HepG2 (cell line): ENCODE results near the gene HDDC2. TPM values are rescaled to one million over a fixed set of nuclear protein-coding genes. Genes with fewer than 3 reads are reported as not detected.

ENCODE experiments used
- ATAC-seq: fragments of 200-7000 bp; cut with Tn5 transposase; 3 replicates; pipeline ENCODE4 v1.9.1; 2020; ENCODE audit warnings: mild to moderate bottlenecking, moderate library complexity
- BruUV-seq: library from RNA; stranded (reverse); fragments of 400-500 nt; replicated peaks from 2 replicates; lab custom pipeline; 2021; lab: Mats Ljungman, UMichigan
- CTCF ChIA-PET: fragments of 300-600 bp; formaldehyde crosslinking; extraction: SDS; loops from one replicate; lab custom pipeline; 2021; ENCODE audit warnings: low total read pairs, inconsistent platforms, low intra/inter-chr PET ratio; lab: Yijun Ruan, JAX
- POLR2A ChIA-PET: fragments of 350-600 bp; sonication (Branson Sonifier 250); formaldehyde crosslinking; loops from one replicate; lab custom pipeline; 2020; ENCODE audit warnings: antibody characterized with exemption, inconsistent platforms; lab: Yijun Ruan, JAX
- DNase-seq: peaks from one replicate; pipeline ENCODE4 v3.0.0-alpha.2; 2015; ENCODE audit warnings: low spot score
- FAIRE-seq: peaks from 3 replicates; lab custom pipeline; 2011; peaks lifted over from hg19 to GRCh38; lab: Jason Lieb, UNC
- H2AFZ ChIP-seq: one replicate; pipeline ENCODE4 v1.6.1; 2011; ENCODE audit warnings: low read length, inconsistent platforms
- H3K27ac ChIP-seq: fragments of 300-600 bp; 3 replicates; pipeline ENCODE4 v1.8.0; 2011; ENCODE audit warnings: mixed run types, mild to moderate bottlenecking, mixed read lengths, low read length, inconsistent platforms; ENCODE audit not compliant: insufficient read depth; ENCODE audit errors: extremely low read length
- H3K27me3 ChIP-seq, 2 experiments: fragments of 200-600 bp in 1 of 2; 2 replicates in 1 of 2; 3 replicates in 1 of 2; pipeline versions ENCODE4 v1.6.0 to v1.8.0; 2011; ENCODE audit warnings: low read length in 2 of 2, mild to moderate bottlenecking in 2 of 2, moderate library complexity in 2 of 2, inconsistent platforms in 1 of 2; ENCODE audit not compliant: insufficient read depth in 2 of 2, control insufficient read depth in 1 of 2
- H3K36me3 ChIP-seq, 2 experiments: fragments of 200-600 bp in 1 of 2; replicated peaks in 1 of 2; 2 replicates in 1 of 2; 3 replicates in 1 of 2; pipeline versions ENCODE4 v1.5.1 to v1.8.0; 2011; ENCODE audit warnings: low read length in 2 of 2, inconsistent platforms in 1 of 2; ENCODE audit not compliant: insufficient read depth in 2 of 2, control insufficient read depth in 1 of 2
- H3K4me1 ChIP-seq: 2 replicates; pipeline ENCODE4 v1.5.1; 2012; ENCODE audit warnings: low read length, inconsistent platforms; ENCODE audit not compliant: insufficient read depth
- H3K4me2 ChIP-seq: 2 replicates; pipeline ENCODE4 v1.6.0; 2011; ENCODE audit warnings: low read depth, low read length, inconsistent platforms
- H3K4me3 ChIP-seq, 3 experiments: fragments of 200-600 bp in 1 of 3; sonication (generic), shearing (Covaris generic) in 1 of 3; replicated peaks in 1 of 3; 2 replicates each; pipeline ENCODE4 v1.5.1; 2011 to 2016; ENCODE audit warnings: low read length in 3 of 3, inconsistent platforms in 2 of 3, low read depth in 2 of 3, mild to moderate bottlenecking in 2 of 3, control low read depth in 1 of 3, mixed read lengths in 1 of 3; ENCODE audit not compliant: insufficient read depth in 1 of 3
- H3K79me2 ChIP-seq: one replicate; pipeline ENCODE4 v1.6.1; 2011; ENCODE audit warnings: low read length, inconsistent platforms; ENCODE audit not compliant: insufficient read depth
- H3K9ac ChIP-seq: 2 replicates; pipeline ENCODE4 v1.6.0; 2011; ENCODE audit warnings: mild to moderate bottlenecking, low read depth, low read length, inconsistent platforms; ENCODE audit not compliant: insufficient read depth
- H3K9me3 ChIP-seq: 2 replicates; pipeline ENCODE4 v1.5.1; 2012; ENCODE audit warnings: mild to moderate bottlenecking, low read length
- H4K20me1 ChIP-seq: 2 replicates; pipeline ENCODE4 v1.6.0; 2011; ENCODE audit warnings: inconsistent platforms, mild to moderate bottlenecking, low read length, moderate library complexity; ENCODE audit not compliant: insufficient read depth
- AHR ChIP-seq: IDR thresholded peaks from 2 replicates; pipeline ENCODE4 v1.6.1; 2018; ENCODE audit warnings: missing genetic modification reagents, missing compliant biosample characterization
- CCDC6 ChIP-seq: sonication (generic); formaldehyde crosslinking; IDR thresholded peaks from 2 replicates; pipeline ENCODE4 v1.8.1; 2022; ENCODE audit warnings: mild to moderate bottlenecking, missing genetic modification reagents, moderate library complexity
- DNMT3B ChIP-seq: conservative IDR thresholded peaks from 2 replicates; pipeline ENCODE4 v1.6.1; 2016; ENCODE audit warnings: missing biosample characterization, control low read depth
- EZH2 ChIP-seq: conservative IDR thresholded peaks from 2 replicates; pipeline ENCODE4 v1.6.1; 2012; ENCODE audit warnings: mild to moderate bottlenecking, low read depth, low read length, moderate library complexity
- FOXA1 ChIP-seq, 2 experiments: fragments of 450-650 bp in 1 of 2; sonication (generic) in 1 of 2; formaldehyde crosslinking in 1 of 2; IDR thresholded peaks; 2 replicates each; pipeline versions ENCODE4 v1.4.0 to v1.6.1; 2016 to 2020; ENCODE audit warnings: missing genetic modification reagents in 1 of 2
- FOXJ3 ChIP-seq: sonication (generic); formaldehyde crosslinking; IDR thresholded peaks from 2 replicates; pipeline ENCODE4 v1.4.0; 2020; ENCODE audit warnings: missing genetic modification reagents, mild to moderate bottlenecking, borderline replicate concordance
- IRX3 ChIP-seq: sonication (generic); formaldehyde crosslinking; IDR thresholded peaks from 2 replicates; pipeline ENCODE4 v1.8.1; 2023; ENCODE audit warnings: mild to moderate bottlenecking, low read depth, missing genetic modification reagents, borderline replicate concordance
- ISL2 ChIP-seq: sonication (generic); formaldehyde crosslinking; IDR thresholded peaks from 2 replicates; pipeline ENCODE4 v1.5.0; 2020; ENCODE audit warnings: missing genetic modification reagents
- KDM5A ChIP-seq: fragments of 200-600 bp; sonication (generic); IDR thresholded peaks from 2 replicates; pipeline ENCODE4 v1.7.0; 2018; ENCODE audit warnings: antibody characterized with exemption, mild to moderate bottlenecking, low read length, borderline replicate concordance
- PLRG1 ChIP-seq: fragments of 450-650 bp; conservative IDR thresholded peaks from 2 replicates; pipeline ENCODE4 v1.6.1; 2016
- ZFP41 ChIP-seq: sonication (generic); formaldehyde crosslinking; IDR thresholded peaks from 2 replicates; pipeline ENCODE4 v1.4.0; 2020; ENCODE audit warnings: mild to moderate bottlenecking, missing genetic modification reagents, borderline replicate concordance
- ZNF292 ChIP-seq: sonication (generic); formaldehyde crosslinking; IDR thresholded peaks from 2 replicates; pipeline ENCODE4 v1.8.1; 2022; ENCODE audit warnings: mild to moderate bottlenecking, low read depth, missing genetic modification reagents, borderline replicate concordance
- ZNF670 ChIP-seq: sonication (generic); formaldehyde crosslinking; IDR thresholded peaks from 2 replicates; pipeline ENCODE4 v1.8.0; 2022; ENCODE audit warnings: mild to moderate bottlenecking, missing genetic modification reagents, borderline replicate concordance
- WGBS: methylation state at CpG from one replicate; pipeline ENCODE4 v1.1.6; 2017; ENCODE audit warnings: low lambda C conversion rate; 5-methylcytosine and 5-hydroxymethylcytosine counted together
- in situ Hi-C: cut with HindIII; loops from 2 replicates; pipeline ENCODE4 v1.10.0; 2017; ENCODE audit warnings: low pct_unique_long_range_greater_than_20kb; ENCODE audit not compliant: extremely low pct_ligation_motif_present
- intact Hi-C: fragments of 100-400 bp; cut with micrococcal nuclease; formaldehyde crosslinking; loops from one replicate; pipeline ENCODE4 v1.10.0; 2022; ENCODE audit not compliant: unreplicated experiment
- polyA plus RNA-seq, 8 experiments: library from polyadenylated mRNA; depleted of rRNA in 3 of 8; stranded (reverse) in 7 of 8; unstranded in 1 of 8; fragments of >200 nt; fragmentation: Illumina TruSeq in 4 of 8; extraction: Trizol in 4 of 8; gene quantifications; 2 replicates each; pipeline versions ENCODE4 v1.2.1 to v1.2.3, GENCODE V29; 2011 to 2016; ENCODE audit warnings: low read depth in 4 of 8, missing spikeins in 1 of 8, mixed read lengths in 1 of 8; ENCODE audit not compliant: insufficient read depth in 1 of 8
- total RNA-seq, 5 experiments: library from RNA; depleted of rRNA; stranded (reverse); fragments of >200 nt; fragmentation: Illumina TruSeq; extraction: Trizol; gene quantifications; 2 replicates each; pipeline ENCODE4 v1.2.3, GENCODE V29; 2016; ENCODE audit warnings: low read depth in 1 of 5

Gene HDDC2
- total and polyA plus RNA-seq, 2 of the 13 experiments (the other 11 are each of a cell fraction or from before 2014, with no cell fraction given), result 76.7 to 78.7 TPM

DNA sequence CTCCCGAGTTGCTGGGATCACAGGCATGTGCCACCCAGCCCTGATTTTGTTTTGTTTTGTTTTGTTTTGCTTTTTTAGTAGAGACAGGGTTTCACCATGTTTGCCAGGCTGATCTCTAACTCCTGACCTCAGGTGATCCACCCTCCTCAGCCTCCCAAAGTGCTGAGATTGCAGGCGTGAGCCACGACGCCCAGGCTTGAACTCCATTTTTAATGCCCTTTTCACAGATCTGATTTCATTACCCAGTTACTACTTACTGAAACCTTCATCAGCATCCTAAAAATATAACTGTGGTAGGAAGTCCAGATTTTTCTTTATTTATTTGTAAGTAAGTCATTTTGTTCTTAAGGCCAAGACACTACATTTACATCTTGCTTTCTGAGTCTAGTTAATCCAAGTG, 64.0 kb downstream of the HDDC2 start:
- no peak for FAIRE-seq
- TF ChIP-seq PLRG1 (no peak), FOXA1 (IDR thresholded peaks at IDR 0.05) (no peak), FOXA1 (CRISPR knock-in tag; IDR thresholded peaks at IDR 0.05) (no peak), AHR (CRISPR knock-in tag) (no peak), ZNF670 (CRISPR knock-in tag) (no peak), IRX3 (CRISPR knock-in tag) (no peak), KDM5A (no peak), ZNF292 (CRISPR knock-in tag) (no peak), CCDC6 (CRISPR knock-in tag) (no peak), FOXJ3 (CRISPR knock-in tag) (no peak), EZH2 (no peak), ZFP41 (CRISPR knock-in tag) (no peak), DNMT3B (CRISPR knock-in tag) (no peak), ISL2 (no peak)
- TF ChIP-seq, all 625 proteins: peak for 0
- no peak overlapping the region for H3K27ac ChIP-seq
- no peaks in the 10 kb centered on the region for H3K27me3 ChIP-seq
- DNase-seq (no peak), ATAC-seq (no peak)
- WGBS, result 64% methylated on average over 4 of the region's 4 CpGs
- no peaks in the 10 kb centered on the region for H4K20me1 ChIP-seq
- in situ Hi-C loops, result no loop called here
- CTCF ChIA-PET, result no interaction called here
- POLR2A ChIA-PET, result no interaction called here
- no peak overlapping the region for H2AFZ ChIP-seq
- no peaks in the 10 kb centered on the region for H3K79me2 ChIP-seq
- H3K36me3 ChIP-seq, result no peaks in the 10 kb centered on the region
- BruUV-seq, result no TSS peak
- intact Hi-C loops, result no loop called here
- H3K4me3 ChIP-seq, result no peak overlapping the region
- H3K9ac ChIP-seq, result no peak overlapping the region
- H3K4me1 ChIP-seq, result no peaks in the 10 kb centered on the region
- H3K4me2 ChIP-seq, result no peak overlapping the region
- H3K9me3 ChIP-seq, result peaks cover 17% of the 10 kb centered on the region; the same call in 1 of the 2 replicates
